Endodermal cell (in vitro differentiated cells): ENCODE measurements around the gene NOXA1. TPM values are rescaled to one million over a fixed set of nuclear protein-coding genes. Genes with fewer than 3 reads are reported as not detected.

Source experiments
- DNase-seq: peaks from one replicate; pipeline ENCODE4 v3.0.0-alpha.2; 2017
- H3K27ac ChIP-seq: 2 replicates; pipeline ENCODE4 v1.5.1; 2013; ENCODE audit warnings: mild to moderate bottlenecking, low read depth, low read length, moderate library complexity
- H3K27me3 ChIP-seq: 2 replicates; pipeline ENCODE4 v1.6.1; 2013; ENCODE audit warnings: mild to moderate bottlenecking, low read length, moderate library complexity; ENCODE audit not compliant: insufficient read depth, control insufficient read depth, poor library complexity, severe bottlenecking
- H3K36me3 ChIP-seq: 2 replicates; pipeline ENCODE4 v1.7.0; 2013; ENCODE audit warnings: mild to moderate bottlenecking, low read length, moderate library complexity; ENCODE audit not compliant: control insufficient read depth, insufficient read depth
- H3K4me1 ChIP-seq: one replicate; pipeline ENCODE4 v1.7.0; 2013; ENCODE audit warnings: low read length; ENCODE audit not compliant: control insufficient read depth, insufficient read depth
- H3K4me3 ChIP-seq: 2 replicates; pipeline ENCODE4 v1.5.1; 2013; ENCODE audit warnings: mild to moderate bottlenecking, low read length, moderate library complexity
- H3K9ac ChIP-seq: 2 replicates; pipeline ENCODE4 v1.6.1; 2013; ENCODE audit warnings: mild to moderate bottlenecking, low read length, moderate library complexity; ENCODE audit not compliant: poor library complexity, severe bottlenecking; ENCODE audit errors: extremely low read depth
- H3K9me3 ChIP-seq: 2 replicates; pipeline ENCODE4 v1.6.1; 2013; ENCODE audit warnings: mild to moderate bottlenecking, low read length, moderate library complexity; ENCODE audit not compliant: control insufficient read depth
- H3K27ac Mint-ChIP-seq: 2 replicates; pipeline ENCODE4 v1.8.0; 2020; ENCODE audit warnings: mixed read lengths
- H3K27me3 Mint-ChIP-seq: 2 replicates; pipeline ENCODE4 v1.8.0; 2021; ENCODE audit warnings: mild to moderate bottlenecking, mixed read lengths; ENCODE audit not compliant: insufficient read depth
- H3K36me3 Mint-ChIP-seq: 2 replicates; pipeline ENCODE4 v1.8.0; 2020; ENCODE audit warnings: low read depth, mixed read lengths
- H3K4me1 Mint-ChIP-seq: 2 replicates; pipeline ENCODE4 v1.8.0; 2020; ENCODE audit warnings: mixed read lengths
- H3K4me3 Mint-ChIP-seq: 2 replicates; pipeline ENCODE4 v1.8.0; 2020; ENCODE audit warnings: mild to moderate bottlenecking, moderate library complexity, mixed read lengths
- H3K9me3 Mint-ChIP-seq: 2 replicates; pipeline ENCODE4 v1.8.0; 2020; ENCODE audit warnings: mild to moderate bottlenecking, mixed read lengths
- WGBS, 2 experiments: methylation state at CpG; one replicate each; pipeline versions ENCODE4 v1.1.5 to v1.1.7; 2013; ENCODE audit warnings: missing lambda C conversion rate in 2 of 2, mixed read lengths in 1 of 2; ENCODE audit not compliant: insufficient coverage in 1 of 2, insufficient read length in 1 of 2; 5-methylcytosine and 5-hydroxymethylcytosine counted together
- total RNA-seq, 2 donors: library from RNA; stranded (reverse); fragmentation: NEBNext Ultra II Directional in 1 of 2; extraction: Animal tissue kit (Norgen Biotek cat#: 25700) in 1 of 2; gene quantifications; 2 replicates in 1 of 2; 3 replicates in 1 of 2; pipeline ENCODE4 v1.2.1, GENCODE V29; 2021
- TF ChIP-seq, protein P1 (sequence below): fragments of 200-600 bp; sonication (generic); conservative IDR thresholded peaks from 2 replicates; pipeline ENCODE4 v1.5.0; 2021; ENCODE audit warnings: antibody characterized with exemption, mild to moderate bottlenecking

Gene NOXA1
- total RNA-seq, 2 donors from 2014 or later, result 5.0 to 5.9 TPM

DNA sequence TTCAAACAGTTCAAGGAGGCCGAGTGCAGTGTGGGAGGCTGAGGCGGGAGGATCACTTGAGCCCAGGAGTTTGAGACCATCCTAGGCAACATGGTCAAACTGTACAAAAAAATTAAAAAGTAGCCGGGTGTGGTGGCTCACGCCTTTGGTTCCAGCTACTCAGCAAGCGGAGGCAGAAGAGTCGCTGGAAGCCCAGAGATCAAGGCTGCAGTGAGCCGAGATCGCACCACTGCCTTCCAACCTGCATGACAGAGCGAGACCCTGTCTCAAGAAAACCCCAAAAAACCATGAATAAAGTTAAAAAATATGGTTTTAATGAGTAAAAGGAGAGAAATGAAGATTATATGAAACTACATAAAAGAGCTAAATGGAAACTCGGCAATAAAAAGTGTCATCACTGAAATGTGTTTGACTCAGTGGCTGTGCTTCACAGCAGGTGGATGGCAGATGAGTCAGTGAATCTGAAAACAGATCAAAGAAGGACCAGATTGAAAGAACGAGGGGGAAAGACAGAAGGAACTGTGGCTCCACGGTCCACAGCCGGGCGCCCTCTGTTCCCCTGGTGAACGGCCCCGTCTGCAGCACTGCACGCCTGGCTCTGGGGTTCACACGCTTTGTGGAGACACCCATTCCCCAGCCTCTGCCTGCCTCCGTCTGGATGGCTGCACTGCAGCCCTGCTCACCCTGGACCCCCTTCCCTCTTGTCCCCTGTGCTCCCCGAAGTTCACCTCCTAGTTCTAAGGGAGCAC, 25.3 kb upstream of the NOXA1 start:
- Histone ChIP-seq H3K4me1 (no peaks in the 10 kb centered on the region), H3K27ac (no peak overlapping the region), H3K4me3 (no peak overlapping the region), H3K27me3 (no peaks in the 10 kb centered on the region), H3K9me3 (no peaks in the 10 kb centered on the region), H3K9ac (no peak overlapping the region), H3K36me3 (no peaks in the 10 kb centered on the region)
- Mint-ChIP-seq H3K9me3 (peaks cover 23% of the 10 kb centered on the region), H3K4me1 (no peaks in the 10 kb centered on the region), H3K27ac (no peak overlapping the region), H3K27me3 (peaks cover 3% of the 10 kb centered on the region), H3K36me3 (peaks cover 24% of the 10 kb centered on the region), H3K4me3 (no peak overlapping the region)
- TF ChIP-seq, protein P1, sequence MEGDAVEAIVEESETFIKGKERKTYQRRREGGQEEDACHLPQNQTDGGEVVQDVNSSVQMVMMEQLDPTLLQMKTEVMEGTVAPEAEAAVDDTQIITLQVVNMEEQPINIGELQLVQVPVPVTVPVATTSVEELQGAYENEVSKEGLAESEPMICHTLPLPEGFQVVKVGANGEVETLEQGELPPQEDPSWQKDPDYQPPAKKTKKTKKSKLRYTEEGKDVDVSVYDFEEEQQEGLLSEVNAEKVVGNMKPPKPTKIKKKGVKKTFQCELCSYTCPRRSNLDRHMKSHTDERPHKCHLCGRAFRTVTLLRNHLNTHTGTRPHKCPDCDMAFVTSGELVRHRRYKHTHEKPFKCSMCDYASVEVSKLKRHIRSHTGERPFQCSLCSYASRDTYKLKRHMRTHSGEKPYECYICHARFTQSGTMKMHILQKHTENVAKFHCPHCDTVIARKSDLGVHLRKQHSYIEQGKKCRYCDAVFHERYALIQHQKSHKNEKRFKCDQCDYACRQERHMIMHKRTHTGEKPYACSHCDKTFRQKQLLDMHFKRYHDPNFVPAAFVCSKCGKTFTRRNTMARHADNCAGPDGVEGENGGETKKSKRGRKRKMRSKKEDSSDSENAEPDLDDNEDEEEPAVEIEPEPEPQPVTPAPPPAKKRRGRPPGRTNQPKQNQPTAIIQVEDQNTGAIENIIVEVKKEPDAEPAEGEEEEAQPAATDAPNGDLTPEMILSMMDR, result no peak
- 88 to 90% methylated on average over 11 to 20 of the region's 20 CpGs for WGBS, 2 experiments
- DNase-seq, result no peak

DNA sequence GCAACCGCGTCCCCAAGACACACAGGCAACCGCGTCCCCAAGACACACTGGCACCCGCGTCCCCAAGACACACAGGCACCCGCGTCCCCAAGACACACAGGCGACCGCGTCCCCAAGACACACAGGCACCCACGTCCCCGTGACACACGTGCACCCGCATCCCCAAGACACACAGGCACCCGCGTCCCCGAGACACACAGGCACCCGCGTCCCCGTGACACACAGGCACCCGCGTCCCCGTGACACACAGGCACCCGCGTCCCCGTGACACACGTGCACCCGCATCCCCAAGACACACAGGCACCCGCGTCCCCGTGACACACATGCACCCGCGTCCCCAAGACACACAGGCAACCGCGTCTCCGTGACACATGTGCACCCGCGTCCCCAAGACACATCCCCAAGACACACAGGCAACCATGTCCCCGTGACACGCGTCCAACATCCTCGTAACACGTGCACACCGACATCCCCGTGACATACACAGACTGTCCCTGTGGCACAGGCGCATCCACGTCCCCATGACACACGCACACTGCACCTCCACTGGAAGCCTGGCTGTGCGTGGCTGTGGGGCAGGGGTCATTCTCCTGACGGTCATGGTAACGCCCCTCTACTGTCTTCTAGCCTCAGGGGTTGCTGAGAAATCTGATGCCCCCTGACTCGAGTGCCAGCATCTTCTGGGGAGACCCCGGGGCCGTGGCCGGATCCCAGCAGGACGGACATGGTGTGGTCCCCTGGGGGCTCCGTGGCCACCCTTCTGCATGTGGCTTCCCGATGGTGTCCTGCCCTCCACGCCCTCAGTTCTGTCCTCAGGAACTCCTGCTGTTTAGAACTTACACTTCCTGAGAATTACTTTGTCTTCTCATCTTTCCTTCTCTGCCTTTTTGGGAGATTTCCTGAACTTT, 24.4 kb upstream of the NOXA1 start:
- H3K36me3 Mint-ChIP-seq, result peaks cover 25% of the 10 kb centered on the region
- DNase-seq, result no peak
- H3K9me3 Mint-ChIP-seq, result peaks cover 23% of the 10 kb centered on the region
- no peak overlapping the region for H3K4me3 Mint-ChIP-seq
- H3K4me3 ChIP-seq, result no peak overlapping the region
- H3K27ac ChIP-seq, result no peak overlapping the region
- no peaks in the 10 kb centered on the region for H3K4me1 ChIP-seq
- H3K4me1 Mint-ChIP-seq, result no peaks in the 10 kb centered on the region
- no peaks in the 10 kb centered on the region for H3K9me3 ChIP-seq
- H3K9ac ChIP-seq, result no peak overlapping the region
- H3K27me3 ChIP-seq, result no peaks in the 10 kb centered on the region
- 96 to 97% methylated on average over 47 to 60 of the region's 60 CpGs for WGBS, 2 experiments
- TF ChIP-seq, protein P1, result no peak
- no peak overlapping the region for H3K27ac Mint-ChIP-seq
- H3K36me3 ChIP-seq, result no peaks in the 10 kb centered on the region
- peaks cover 3% of the 10 kb centered on the region for H3K27me3 Mint-ChIP-seq

DNA sequence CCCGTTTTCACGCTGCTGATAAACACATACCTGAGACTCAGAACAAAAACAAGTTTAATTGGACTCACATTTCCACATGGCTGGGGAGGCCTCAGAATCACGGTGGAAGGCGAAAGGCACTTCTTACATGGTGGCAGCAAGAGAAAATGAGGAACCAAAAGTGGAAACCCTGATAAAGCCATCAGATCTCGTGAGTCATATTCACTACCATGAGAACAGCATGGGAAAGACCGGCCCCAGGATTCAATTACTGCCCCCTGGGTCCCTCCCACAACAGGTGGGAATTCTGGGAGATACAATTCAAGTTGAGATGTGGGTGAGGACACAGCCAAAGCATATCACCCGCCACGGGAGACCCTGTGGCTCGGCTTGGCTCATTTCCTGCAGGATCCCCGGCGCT, 20.4 kb upstream of the NOXA1 start:
- no peaks in the 10 kb centered on the region for H3K9me3 ChIP-seq
- DNase-seq, result no peak
- H3K9me3 Mint-ChIP-seq, result peaks cover 23% of the 10 kb centered on the region
- H3K27ac ChIP-seq, result no peak overlapping the region
- H3K4me3 ChIP-seq, result no peak overlapping the region
- H3K36me3 Mint-ChIP-seq, result peaks cover 21% of the 10 kb centered on the region
- TF ChIP-seq, protein P1, result no peak
- no peak overlapping the region for H3K9ac ChIP-seq
- H3K4me1 Mint-ChIP-seq, result no peaks in the 10 kb centered on the region
- H3K27ac Mint-ChIP-seq, result no peak overlapping the region
- H3K4me3 Mint-ChIP-seq, result no peak overlapping the region
- H3K27me3 ChIP-seq, result no peaks in the 10 kb centered on the region
- WGBS, 2 experiments, result 93 to 96% methylated on average over 6 to 11 of the region's 11 CpGs
- H3K36me3 ChIP-seq, result no peaks in the 10 kb centered on the region
- peaks cover 7% of the 10 kb centered on the region for H3K27me3 Mint-ChIP-seq
- no peaks in the 10 kb centered on the region for H3K4me1 ChIP-seq
